H1 (cell line): ENCODE results near the gene SUMF2. TPM values are rescaled to one million over a fixed set of nuclear protein-coding genes. Genes with fewer than 3 reads are reported as not detected.

ENCODE experiments used
- CTCF ChIA-PET: fragments of 300-600 bp; sonication (Branson Sonifier 250); formaldehyde crosslinking; loops from one replicate; lab custom pipeline; 2021; ENCODE audit not compliant: partially characterized antibody; lab: Charles Lee
- POLR2A ChIA-PET: fragments of 300-600 bp; sonication (Branson Sonifier 250); formaldehyde crosslinking; loops from one replicate; lab custom pipeline; 2021; ENCODE audit warnings: inconsistent platforms; ENCODE audit not compliant: partially characterized antibody; lab: Charles Lee
- DNase-seq, 2 experiments: peaks; one replicate each; pipeline versions ENCODE4 v3.0.0 to v3.0.0-alpha.2; 2010 to 2022; ENCODE audit warnings: low spot score in 2 of 2, low read depth in 1 of 2, mixed read lengths in 1 of 2
- FAIRE-seq: peaks from 2 replicates; lab custom pipeline; 2011; peaks lifted over from hg19 to GRCh38; lab: Jason Lieb, UNC
- H2AFZ ChIP-seq: 2 replicates; pipeline ENCODE4 v1.8.1; 2012; ENCODE audit warnings: low read length, inconsistent platforms
- H2AK5ac ChIP-seq: 2 replicates; pipeline ENCODE4 v1.6.1; 2013; ENCODE audit warnings: low read depth, low read length
- H2BK120ac ChIP-seq: replicated peaks from 2 replicates; pipeline ENCODE3; 2013; ENCODE audit warnings: low read depth, low read length, inconsistent platforms
- H2BK12ac ChIP-seq: 2 replicates; pipeline ENCODE4 v1.6.1; 2013; ENCODE audit warnings: low read depth, low read length
- H2BK15ac ChIP-seq: 2 replicates; pipeline ENCODE4 v1.6.1; 2013; ENCODE audit warnings: low read length
- H2BK20ac ChIP-seq: 2 replicates; pipeline ENCODE4 v1.6.1; 2013; ENCODE audit warnings: low read length
- H2BK5ac ChIP-seq: 2 replicates; pipeline ENCODE4 v1.6.1; 2013; ENCODE audit warnings: low read depth, low read length
- H3K14ac ChIP-seq: 2 replicates; pipeline ENCODE4 v1.6.1; 2013; ENCODE audit warnings: inconsistent platforms; ENCODE audit not compliant: insufficient read length
- H3K18ac ChIP-seq: 2 replicates; pipeline ENCODE4 v1.6.1; 2013; ENCODE audit warnings: low read length; ENCODE audit errors: extremely low read depth
- H3K23ac ChIP-seq: 2 replicates; pipeline ENCODE4 v1.6.1; 2013; ENCODE audit warnings: inconsistent platforms; ENCODE audit not compliant: insufficient read length
- H3K23me2 ChIP-seq: 2 replicates; pipeline ENCODE4 v1.6.1; 2013; ENCODE audit warnings: low read depth, low read length
- H3K27ac ChIP-seq: 2 replicates; pipeline ENCODE4 v1.6.1; 2011; ENCODE audit warnings: low read depth, low read length, inconsistent platforms
- H3K27me3 ChIP-seq, 4 experiments: replicated peaks in 1 of 4; 1 replicate in 1 of 4; 2 replicates in 3 of 4; pipeline versions ENCODE4 v1.6.1 to v1.8.1; 2011 to 2013; ENCODE audit warnings: low read length in 3 of 4, mild to moderate bottlenecking in 3 of 4, inconsistent platforms in 2 of 4, mixed read lengths in 2 of 4, moderate library complexity in 1 of 4; ENCODE audit not compliant: control insufficient read depth in 3 of 4, insufficient read depth in 3 of 4; ENCODE audit errors: extremely low read depth in 1 of 4
- H3K36me3 ChIP-seq, 4 experiments: 2 replicates each; pipeline versions ENCODE4 v1.6.1 to v1.8.1; 2011 to 2013; ENCODE audit warnings: mild to moderate bottlenecking in 4 of 4, low read length in 3 of 4, moderate library complexity in 2 of 4, control low read depth in 1 of 4, inconsistent platforms in 1 of 4; ENCODE audit not compliant: insufficient read depth in 4 of 4, control insufficient read depth in 2 of 4
- H3K4ac ChIP-seq: replicated peaks from 2 replicates; pipeline ENCODE3; 2013; ENCODE audit warnings: low read length, low read depth, mixed read lengths, inconsistent platforms; ENCODE audit not compliant: insufficient read length
- H3K4me1 ChIP-seq, 4 experiments: replicated peaks in 1 of 4; 1 replicate in 1 of 4; 2 replicates in 3 of 4; pipeline versions ENCODE4 v1.6.1 to v1.8.1; 2011 to 2013; ENCODE audit warnings: low read length in 3 of 4, inconsistent platforms in 2 of 4, mixed read lengths in 1 of 4; ENCODE audit not compliant: insufficient read depth in 4 of 4, control insufficient read depth in 3 of 4
- H3K4me2 ChIP-seq, 2 experiments: 2 replicates each; pipeline versions ENCODE4 v1.6.1 to v1.8.1; 2011 to 2013; ENCODE audit warnings: low read depth in 2 of 2, low read length in 2 of 2, control low read depth in 1 of 2, inconsistent platforms in 1 of 2, mild to moderate bottlenecking in 1 of 2; ENCODE audit not compliant: insufficient read depth in 1 of 2
- H3K4me3 ChIP-seq, 4 experiments: fragments of 200-600, 300-600 bp in 1 of 4; sonication (generic), shearing (Covaris generic), sonication (Bioruptor Twin) in 1 of 4; 2 replicates each; pipeline versions ENCODE4 v1.5.1 to v1.8.1; 2011 to 2016; ENCODE audit warnings: low read length in 4 of 4, low read depth in 3 of 4, control low read depth in 2 of 4, inconsistent platforms in 2 of 4, mild to moderate bottlenecking in 2 of 4, mixed read lengths in 1 of 4, moderate library complexity in 1 of 4; ENCODE audit not compliant: insufficient read depth in 2 of 4; ENCODE audit errors: extremely low read depth in 1 of 4
- H3K56ac ChIP-seq: replicated peaks from 2 replicates; pipeline ENCODE3; 2013; ENCODE audit warnings: low read depth, mild to moderate bottlenecking, mixed read lengths, low read length, inconsistent platforms; ENCODE audit not compliant: insufficient read length
- H3K79me1 ChIP-seq: 2 replicates; pipeline ENCODE4 v1.6.1; 2013; ENCODE audit warnings: low read depth, low read length, control low read depth
- H3K79me2 ChIP-seq, 2 experiments: 2 replicates each; pipeline versions ENCODE4 v1.6.1 to v1.8.1; 2012 to 2013; ENCODE audit warnings: low read length in 2 of 2, mild to moderate bottlenecking in 2 of 2, inconsistent platforms in 1 of 2; ENCODE audit not compliant: insufficient read depth in 2 of 2, control insufficient read depth in 1 of 2
- H3K9ac ChIP-seq, 4 experiments: replicated peaks in 1 of 4; 1 replicate in 1 of 4; 2 replicates in 3 of 4; pipeline versions ENCODE4 v1.6.1 to v1.8.1; 2011 to 2013; ENCODE audit warnings: low read depth in 3 of 4, low read length in 3 of 4, control low read depth in 2 of 4, mild to moderate bottlenecking in 2 of 4, moderate library complexity in 2 of 4, inconsistent platforms in 1 of 4; ENCODE audit errors: extremely low read depth in 1 of 4
- H3K9me3 ChIP-seq, 2 experiments: 2 replicates each; pipeline versions ENCODE4 v1.6.1 to v1.8.1; 2012 to 2013; ENCODE audit warnings: mild to moderate bottlenecking in 2 of 2, moderate library complexity in 2 of 2, control low read depth in 1 of 2, inconsistent platforms in 1 of 2, low read depth in 1 of 2, low read length in 1 of 2, mixed read lengths in 1 of 2; ENCODE audit not compliant: insufficient read depth in 2 of 2
- H4K20me1 ChIP-seq, 2 experiments: replicated peaks in 1 of 2; 2 replicates each; pipeline versions ENCODE3 to v1.8.1; 2011 to 2013; ENCODE audit warnings: inconsistent platforms in 2 of 2, low read length in 2 of 2, mild to moderate bottlenecking in 1 of 2; ENCODE audit not compliant: insufficient read depth in 2 of 2, control insufficient read depth in 1 of 2
- H4K5ac ChIP-seq: 2 replicates; pipeline ENCODE4 v1.6.1; 2013; ENCODE audit warnings: low read length, low read depth, mixed read lengths, inconsistent platforms; ENCODE audit not compliant: insufficient read length
- H4K8ac ChIP-seq: 2 replicates; pipeline ENCODE4 v1.8.0; 2013; ENCODE audit warnings: mild to moderate bottlenecking, moderate library complexity, low read length, inconsistent platforms; ENCODE audit not compliant: insufficient read depth; ENCODE audit errors: extremely low read depth
- H4K91ac ChIP-seq: replicated peaks from 2 replicates; pipeline ENCODE3; 2013; ENCODE audit warnings: low read length, mixed read lengths, inconsistent platforms; ENCODE audit not compliant: insufficient read length
- ATF3 ChIP-seq: IDR thresholded peaks from 2 replicates; pipeline ENCODE4 v1.6.1; 2011; ENCODE audit warnings: low read depth, mild to moderate bottlenecking, low read length; ENCODE audit not compliant: insufficient read depth
- CBX8 ChIP-seq: fragments of 300-800, 300-1000 bp; sonication (generic); IDR thresholded peaks from 2 replicates; pipeline ENCODE4 v1.7.1; 2016; ENCODE audit warnings: low read depth, low read length, borderline replicate concordance
- NANOG ChIP-seq: IDR thresholded peaks from 2 replicates; pipeline ENCODE4 v1.6.1; 2011; ENCODE audit warnings: low read length, low read depth, mild to moderate bottlenecking, inconsistent platforms; ENCODE audit not compliant: insufficient read depth, poor library complexity, severe bottlenecking
- RAD21 ChIP-seq, 2 experiments: IDR thresholded peaks in 1 of 2; conservative IDR thresholded peaks in 1 of 2; 2 replicates each; pipeline ENCODE4 v1.6.1; 2011; ENCODE audit warnings: low read depth in 2 of 2, low read length in 2 of 2, improper control_type of control experiment in 1 of 2, inconsistent platforms in 1 of 2, mild to moderate bottlenecking in 1 of 2, moderate library complexity in 1 of 2
- RXRA ChIP-seq: IDR thresholded peaks from 2 replicates; pipeline ENCODE4 v1.6.1; 2011; ENCODE audit warnings: low read depth, mild to moderate bottlenecking, low read length, moderate library complexity; ENCODE audit not compliant: insufficient read depth
- WGBS, 2 experiments: shearing (Covaris generic) in 1 of 2; methylation state at CpG; one replicate each; pipeline versions ENCODE4 v1.1.6 to v1.1.7; 2013 to 2015; ENCODE audit warnings: low lambda C conversion rate in 2 of 2, mixed read lengths in 2 of 2, inconsistent platforms in 1 of 2, low coverage in 1 of 2, missing lambda C conversion rate in 1 of 2; ENCODE audit not compliant: insufficient replicate concordance in 2 of 2, insufficient coverage in 1 of 2, insufficient read length in 1 of 2; ENCODE audit errors: extremely low coverage in 1 of 2, missing lambda C conversion rate in 1 of 2; 5-methylcytosine and 5-hydroxymethylcytosine counted together
- polyA plus RNA-seq, 7 experiments: library from polyadenylated mRNA; depleted of rRNA in 3 of 7; stranded (reverse) in 5 of 7; unstranded in 2 of 7; fragments of >200 nt in 5 of 7; fragments of 200-250 nt in 2 of 7; gene quantifications; 1 replicate in 5 of 7; 2 replicates in 1 of 7; 4 replicates in 1 of 7; pipeline versions ENCODE4 v1.2.1 to v1.2.3, GENCODE V29; 2011 to 2013; ENCODE audit warnings: missing spikeins in 2 of 7, mixed read lengths in 2 of 7
- total RNA-seq: library from RNA; stranded (reverse); fragmentation: NEBNext Ultra II Directional; extraction: Animal tissue kit (Norgen Biotek cat#: 25700); gene quantifications from 2 replicates; pipeline ENCODE4 v1.2.1, GENCODE V29; 2021
- TF ChIP-seq, protein P1 (sequence below), 3 experiments: IDR thresholded peaks; 1 replicate in 2 of 3; 2 replicates in 1 of 3; pipeline versions ENCODE4 v1.5.1 to v1.6.1; 2011; ENCODE audit warnings: low read length in 3 of 3, mild to moderate bottlenecking in 3 of 3, inconsistent platforms in 2 of 3, low read depth in 1 of 3, moderate library complexity in 1 of 3; ENCODE audit not compliant: insufficient read depth in 1 of 3; ENCODE audit errors: control extremely low read depth in 1 of 3

The SUMF2 gene
- total and polyA plus RNA-seq, 2 of the 8 experiments (the other 6 are each of a cell fraction or from before 2014, with no cell fraction given): 39.8 to 59.2 TPM

DNA sequence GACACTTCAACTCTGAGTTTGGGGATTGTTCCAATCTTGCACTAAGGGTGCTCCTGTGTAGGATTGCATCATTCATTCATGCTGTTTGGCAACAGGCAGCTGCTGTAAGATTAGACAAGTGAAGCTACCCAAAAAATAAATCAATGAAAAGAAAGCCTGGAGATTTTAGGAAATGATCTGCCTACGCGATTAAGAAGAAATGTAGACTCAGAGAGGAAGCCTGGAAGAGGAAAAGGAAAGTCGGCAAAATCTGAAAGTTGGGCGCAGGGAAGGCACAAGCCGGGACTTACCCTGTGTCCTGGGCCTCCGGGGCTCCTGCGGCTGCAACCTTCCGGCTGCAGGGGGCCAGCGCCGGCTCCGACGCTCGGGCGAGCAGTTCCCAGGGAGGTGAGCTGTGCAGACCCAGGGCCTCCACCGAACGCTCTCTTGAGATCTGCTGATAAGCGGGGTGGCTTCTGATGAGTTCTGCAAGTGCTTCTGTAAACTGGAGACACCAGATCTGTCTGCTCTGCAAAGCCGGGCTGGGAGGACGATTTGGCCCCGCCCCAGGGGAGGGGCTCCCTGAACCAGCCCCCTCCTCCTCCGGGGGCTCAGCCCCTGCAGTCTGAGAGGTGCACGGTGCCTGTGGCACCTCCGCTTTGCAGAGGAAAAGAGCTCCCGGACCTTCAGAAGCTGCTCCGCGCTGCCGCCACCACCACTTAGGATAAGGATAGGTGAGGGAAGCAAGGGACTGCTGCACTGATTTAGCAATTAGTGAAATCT is 30.2 kb upstream of the SUMF2 start:
- Histone ChIP-seq H3K79me2 (peaks cover 0 to 18% of the 10 kb centered on the region in 2 experiments; a peak in 2 of 4 replicates), H3K9ac (peak overlapping the region; percentile 66 to 79 (median 70)), H3K56ac (no peak overlapping the region), H2AFZ (0 out of 2 replicates have a peak overlapping the region, but pooled peaks have one; percentile 55), H3K18ac (peak overlapping the region; percentile 17), H3K27me3 (no peaks in the 10 kb centered on the region), H2BK12ac (no peak overlapping the region), H3K9me3 (no peaks in the 10 kb centered on the region), H2BK15ac (no peak overlapping the region), H2AK5ac (no peak overlapping the region), H2BK120ac (no peak overlapping the region), H3K4ac (no peak overlapping the region), H3K4me3 (peak overlapping the region; percentile 74 to 94 (median 80)), H3K4me2 (peak overlapping the region; percentile 59 to 68), H3K23me2 (no peaks in the 10 kb centered on the region), H3K23ac (no peak overlapping the region), H3K36me3 (peaks cover 2 to 30% (median 11%) of the 10 kb centered on the region in 4 experiments; a peak in 7 of 8 replicates), H4K8ac (no peak overlapping the region), H3K27ac (peak overlapping the region; percentile 52), H2BK20ac (no peak overlapping the region), H2BK5ac (peak overlapping the region; percentile 61; the same call in 1 of the 2 replicates), H3K14ac (no peak overlapping the region), H4K91ac (no peak overlapping the region), H3K4me1 (no peaks in the 10 kb centered on the region), H4K5ac (peak overlapping the region; percentile 23), H3K79me1 (no peaks in the 10 kb centered on the region; the same call in 1 of the 2 replicates), H4K20me1 (no peaks in the 10 kb centered on the region)
- DNase-seq: peak; percentile 81 to 91
- no peak for FAIRE-seq
- 2% methylated on average over 23 of the region's 27 CpGs; no CpG with 5 or more reads in 1 of the 2 experiments for WGBS, 2 experiments
- CTCF ChIA-PET: interaction anchor here (1.1 to 2.4 kb wide), 5 partner anchors 12 to 291 kb away, joined by 3 to 8 read pairs (median 4); no protein-coding TSS in a partner anchor
- POLR2A ChIA-PET: interaction anchor here (0.6 to 44.4 kb wide), 14 partner anchors 10 to 404 kb away, joined by 3 to 869 read pairs (median 6); partner anchors contain the start of genes CCT6A, CHCHD2, NIPSNAP2 and PHKG1
- no peak for TF ChIP-seq NANOG
- 0 out of 2 replicates have a peak, but pooled peaks have one; percentile 40 for TF ChIP-seq ATF3
- TF ChIP-seq CBX8: no peak
- TF ChIP-seq RXRA: no peak
- TF ChIP-seq, protein P1, sequence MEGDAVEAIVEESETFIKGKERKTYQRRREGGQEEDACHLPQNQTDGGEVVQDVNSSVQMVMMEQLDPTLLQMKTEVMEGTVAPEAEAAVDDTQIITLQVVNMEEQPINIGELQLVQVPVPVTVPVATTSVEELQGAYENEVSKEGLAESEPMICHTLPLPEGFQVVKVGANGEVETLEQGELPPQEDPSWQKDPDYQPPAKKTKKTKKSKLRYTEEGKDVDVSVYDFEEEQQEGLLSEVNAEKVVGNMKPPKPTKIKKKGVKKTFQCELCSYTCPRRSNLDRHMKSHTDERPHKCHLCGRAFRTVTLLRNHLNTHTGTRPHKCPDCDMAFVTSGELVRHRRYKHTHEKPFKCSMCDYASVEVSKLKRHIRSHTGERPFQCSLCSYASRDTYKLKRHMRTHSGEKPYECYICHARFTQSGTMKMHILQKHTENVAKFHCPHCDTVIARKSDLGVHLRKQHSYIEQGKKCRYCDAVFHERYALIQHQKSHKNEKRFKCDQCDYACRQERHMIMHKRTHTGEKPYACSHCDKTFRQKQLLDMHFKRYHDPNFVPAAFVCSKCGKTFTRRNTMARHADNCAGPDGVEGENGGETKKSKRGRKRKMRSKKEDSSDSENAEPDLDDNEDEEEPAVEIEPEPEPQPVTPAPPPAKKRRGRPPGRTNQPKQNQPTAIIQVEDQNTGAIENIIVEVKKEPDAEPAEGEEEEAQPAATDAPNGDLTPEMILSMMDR (IDR thresholded peaks at IDR 0.05; ENCODE audit: control extremely low read depth in 1 of 3, insufficient read depth in 1 of 3, low read depth in 1 of 3, low read length in 3 of 3): peak; percentile 17 to 24 (median 18); a peak in 3 of 4 replicates
- TF ChIP-seq RAD21 (IDR thresholded peaks at IDR 0.05 in 1 of 2, conservative IDR thresholded peaks at IDR 0.05 in 1 of 2; ENCODE audit: low read depth in 2 of 2, low read length in 2 of 2): no peak
